NCI-H1417 treated with DMSO at 0.1 percent for 48 hours (cell line): ENCODE measurements around the gene SIRT2.

Experiments
- DNase-seq: peaks from one replicate; lab custom pipeline; 2025; lab: John Stamatoyannopoulos, UW

Gene SIRT2

DNA sequence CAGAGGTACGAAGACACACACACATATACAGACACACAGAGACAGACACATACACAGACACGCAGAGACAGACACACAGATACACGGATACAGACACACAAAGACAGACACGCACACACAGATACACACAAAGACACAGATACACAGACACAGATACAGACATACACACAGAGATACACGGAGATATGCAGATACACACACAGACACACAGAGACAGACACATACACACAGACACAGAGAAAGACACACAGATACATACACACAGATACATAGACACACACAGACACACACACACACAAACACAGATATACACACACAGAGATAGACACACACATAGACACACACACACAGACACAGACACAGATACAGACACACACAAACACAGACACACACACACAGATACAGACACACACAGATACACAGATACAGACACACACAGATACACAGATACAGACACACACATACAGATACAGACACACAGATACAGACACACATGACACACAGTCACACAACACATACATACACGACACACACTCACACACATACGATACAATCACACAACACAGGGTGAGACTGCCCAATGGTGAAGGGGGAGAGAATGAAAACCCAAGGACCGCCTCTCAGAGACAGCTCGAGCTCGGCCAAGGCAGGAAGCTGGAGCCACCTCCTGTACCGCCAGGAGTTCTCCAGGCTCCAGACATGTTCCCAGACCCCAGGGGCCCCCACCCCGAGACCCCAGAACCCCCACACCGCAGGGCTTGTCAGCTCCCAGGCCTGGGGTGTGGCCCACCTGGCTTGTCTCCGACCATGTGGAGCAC is 21.4 kb upstream of the SIRT2 start:
- no peak for DNase-seq

DNA sequence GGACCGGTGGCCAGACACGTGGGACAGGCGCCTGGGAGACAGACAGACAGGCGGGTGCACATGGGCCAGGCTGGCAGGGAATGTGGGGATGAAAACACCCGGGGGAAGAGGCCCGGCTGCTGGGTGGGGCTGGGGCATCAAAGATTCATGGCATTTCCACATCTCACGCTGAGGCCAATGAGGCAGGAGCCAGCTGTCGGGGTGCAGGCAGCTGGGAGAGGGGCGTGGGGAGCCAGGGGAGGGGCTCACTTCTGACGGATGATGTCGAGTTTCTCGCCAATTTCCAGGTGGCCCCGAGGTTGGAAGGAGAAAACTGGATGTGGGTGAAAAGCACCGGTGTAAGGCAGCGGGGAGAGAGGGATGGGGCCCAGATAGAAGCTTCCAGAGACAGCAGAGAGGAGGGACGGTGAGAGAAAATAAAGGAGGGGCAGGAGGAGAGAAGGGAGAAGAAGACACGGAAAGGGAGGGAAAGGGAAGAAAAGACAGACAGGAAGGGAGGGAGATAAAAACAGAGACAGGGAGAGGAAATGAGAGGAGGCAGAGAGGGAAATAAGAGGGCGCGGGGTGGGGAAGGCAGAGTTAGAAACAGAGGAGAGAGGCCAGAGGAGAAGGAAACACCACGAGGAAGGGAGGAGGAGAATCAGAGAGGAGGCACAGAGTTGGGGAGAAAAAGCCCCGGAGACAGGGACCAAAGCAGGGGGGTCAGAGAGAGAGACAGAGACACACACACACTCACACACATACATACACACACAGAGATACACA is 20.6 kb upstream of the SIRT2 start:
- DNase-seq = no peak

DNA sequence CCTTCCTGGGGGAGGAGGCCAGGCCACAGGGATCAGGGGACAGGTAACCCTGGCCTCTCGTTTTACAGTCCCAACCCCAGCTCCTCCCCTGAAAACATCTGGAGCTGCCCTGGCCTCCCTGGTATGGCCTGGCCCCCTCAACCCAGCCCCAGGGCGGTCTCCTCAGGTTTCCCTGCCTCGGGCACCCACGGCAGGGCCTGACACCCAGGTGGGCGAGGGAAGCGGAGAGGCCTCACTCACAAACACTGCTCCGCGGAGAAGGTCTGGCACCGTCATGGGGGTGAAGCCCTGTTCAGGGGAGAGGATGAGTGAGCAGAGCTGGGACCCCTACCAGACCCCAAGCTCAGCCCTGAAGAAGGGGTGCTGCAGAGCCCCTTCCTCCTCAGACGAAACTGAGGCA is 19.1 kb upstream of the SIRT2 start:
- DNase-seq = no peak

DNA sequence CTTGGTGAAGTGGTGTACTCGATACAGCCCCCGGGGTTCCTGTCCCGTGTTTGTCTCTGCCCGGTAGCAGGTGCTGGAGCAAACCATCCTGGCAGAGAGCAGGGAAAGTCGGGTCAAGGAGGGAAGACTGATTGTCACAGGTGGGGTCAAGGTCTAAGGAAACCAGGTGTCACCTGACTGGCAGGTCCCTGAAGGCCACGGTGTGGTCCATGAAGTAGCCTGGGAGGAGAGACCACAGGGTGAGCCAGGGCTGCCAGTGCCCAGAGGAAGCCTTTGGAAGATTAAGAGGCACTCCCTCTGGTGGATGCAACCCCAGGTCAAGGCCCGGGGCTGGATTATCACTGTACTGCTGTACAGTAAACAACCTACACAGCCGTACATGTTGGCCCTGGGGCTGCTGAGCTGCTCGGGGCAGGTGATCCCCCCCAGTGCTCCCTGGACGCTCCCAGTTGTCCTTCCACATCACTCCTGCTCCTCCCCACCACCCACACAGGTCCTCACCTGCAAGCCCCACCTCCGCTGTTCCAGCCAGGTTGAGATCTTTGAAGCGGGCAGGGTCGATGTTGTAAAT is 18.6 kb upstream of the SIRT2 start:
- DNase-seq = no peak

DNA sequence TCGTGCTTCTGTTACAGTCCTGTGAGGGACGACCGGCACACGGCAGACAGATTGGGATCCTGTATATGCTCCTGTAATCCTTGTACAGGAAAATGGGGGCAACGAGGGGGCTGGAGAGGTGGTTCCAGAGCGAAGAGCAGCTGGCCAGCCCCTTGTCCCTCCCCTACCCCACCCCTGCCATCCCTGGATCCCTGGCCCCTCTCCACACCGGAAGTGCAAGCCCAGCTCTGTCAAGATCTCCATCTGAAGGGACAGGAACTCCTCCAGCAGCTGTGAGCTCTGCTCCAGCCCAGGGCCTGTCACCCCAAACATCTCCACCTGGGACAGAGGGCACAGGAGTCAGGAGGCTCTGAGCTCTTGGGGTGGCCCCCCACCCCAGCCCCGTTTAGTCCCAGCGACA is 18.1 kb upstream of the SIRT2 start:
- no peak for DNase-seq

DNA sequence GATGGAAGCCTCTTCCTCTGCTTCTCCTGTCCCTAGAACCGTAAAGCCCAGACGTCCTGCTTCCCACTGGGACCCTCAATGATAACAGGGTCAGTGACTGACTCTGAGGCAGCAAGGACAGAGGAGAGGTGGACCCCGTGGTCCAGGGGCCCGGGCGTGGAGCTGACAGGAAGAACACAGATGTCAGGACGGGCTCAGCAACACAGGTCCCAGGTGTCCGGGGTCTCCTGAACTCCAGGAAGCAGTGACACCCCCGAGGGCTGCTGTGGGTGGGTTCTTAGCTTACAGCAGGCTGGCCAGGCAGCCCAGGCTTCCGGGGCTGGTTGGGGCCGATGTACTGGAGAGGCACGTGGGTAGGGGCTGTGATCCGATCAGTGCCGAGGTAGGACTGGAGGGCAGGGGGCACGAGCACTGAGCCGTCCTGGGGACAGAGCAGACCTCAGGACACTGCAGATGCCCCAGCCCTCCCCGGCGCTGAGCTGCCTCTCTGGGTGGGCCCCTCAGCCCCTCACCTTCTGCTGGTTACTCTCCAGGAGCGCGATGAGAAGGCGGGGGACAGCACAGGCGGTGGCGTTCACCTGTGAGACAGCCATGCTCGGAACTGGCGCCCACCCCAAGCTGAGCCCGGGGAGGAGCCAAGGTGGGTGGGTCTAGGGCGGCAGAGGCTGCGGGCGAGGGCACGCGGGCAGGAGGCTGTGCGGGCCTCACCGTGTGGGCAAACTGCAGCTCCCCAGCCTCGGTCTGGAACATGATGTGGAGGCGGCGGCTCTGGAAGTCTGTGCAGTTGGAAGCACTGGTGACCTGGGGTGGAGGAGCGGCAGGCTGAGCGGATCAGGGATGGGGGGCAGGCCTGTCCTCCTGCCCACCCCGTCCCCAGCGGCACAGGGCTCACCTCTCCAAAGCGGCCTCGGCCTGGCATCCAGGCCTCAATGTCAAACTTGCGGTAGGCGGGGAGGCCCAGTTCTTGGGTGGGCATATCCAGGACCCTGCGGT is 16.2 kb upstream of the SIRT2 start:
- no peak for DNase-seq

DNA sequence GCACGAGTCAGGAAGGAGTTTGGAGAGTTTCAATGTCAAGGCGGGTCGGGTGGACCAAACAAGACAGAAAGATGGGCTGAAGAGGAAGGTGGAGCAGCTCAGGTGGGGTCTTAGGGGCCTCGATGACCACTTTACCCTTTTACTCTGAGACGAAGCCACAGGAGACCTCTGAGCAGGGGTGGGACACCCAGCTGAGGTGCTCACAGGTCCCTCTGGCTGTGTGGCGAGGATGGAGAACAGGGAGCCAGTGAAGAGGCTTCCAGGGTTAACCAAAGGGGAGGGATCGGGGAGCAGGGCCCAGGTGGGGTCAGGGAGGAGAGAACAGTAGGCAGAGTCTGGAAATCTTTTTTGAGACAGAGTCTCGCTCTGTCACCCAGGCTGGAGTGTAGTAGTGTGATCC is 14.5 kb upstream of the SIRT2 start:
- no peak for DNase-seq

DNA sequence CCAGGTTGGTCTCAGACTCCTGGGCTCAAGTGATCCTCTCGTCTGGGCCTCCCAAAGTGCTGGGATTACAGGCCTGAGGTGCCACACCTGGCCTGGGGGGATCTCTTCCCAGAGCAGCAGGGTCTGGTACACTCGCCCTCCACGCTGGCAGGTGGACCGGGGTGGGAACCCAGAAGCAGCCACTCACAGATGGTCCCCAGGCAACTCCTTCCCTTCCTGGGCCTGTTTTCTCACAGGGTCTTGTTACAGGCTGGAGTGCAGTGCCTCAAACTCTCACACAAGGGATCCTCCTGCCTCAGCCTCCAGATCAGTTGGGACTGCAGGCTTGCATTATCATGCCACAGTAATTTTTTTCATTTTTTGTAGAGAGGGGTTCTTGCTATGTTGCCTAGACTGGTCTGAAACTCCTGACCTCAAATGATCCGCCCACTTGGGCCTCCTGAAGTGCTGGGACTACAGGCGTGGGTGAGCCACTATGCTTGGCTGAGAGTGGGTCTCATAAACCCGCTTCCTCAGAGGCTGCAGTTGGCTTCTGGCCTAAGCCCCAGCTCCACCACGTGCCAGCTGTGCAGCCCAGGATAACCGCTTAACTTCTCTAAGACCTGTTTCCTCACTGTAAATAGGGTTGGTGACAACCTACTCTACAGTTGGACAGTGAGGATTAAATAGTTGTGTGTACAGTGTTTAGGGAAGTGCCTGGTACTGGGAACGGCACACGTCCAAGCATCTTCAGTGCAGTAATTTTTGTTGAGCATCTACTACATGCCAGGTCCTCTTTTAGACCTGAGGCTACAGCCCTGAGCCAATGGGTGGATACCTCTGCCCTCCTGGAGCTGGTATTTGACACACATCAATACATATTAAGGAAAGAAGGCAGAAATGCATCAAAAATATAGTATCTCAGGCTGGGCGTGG is 13.4 kb upstream of the SIRT2 start:
- DNase-seq = no peak

DNA sequence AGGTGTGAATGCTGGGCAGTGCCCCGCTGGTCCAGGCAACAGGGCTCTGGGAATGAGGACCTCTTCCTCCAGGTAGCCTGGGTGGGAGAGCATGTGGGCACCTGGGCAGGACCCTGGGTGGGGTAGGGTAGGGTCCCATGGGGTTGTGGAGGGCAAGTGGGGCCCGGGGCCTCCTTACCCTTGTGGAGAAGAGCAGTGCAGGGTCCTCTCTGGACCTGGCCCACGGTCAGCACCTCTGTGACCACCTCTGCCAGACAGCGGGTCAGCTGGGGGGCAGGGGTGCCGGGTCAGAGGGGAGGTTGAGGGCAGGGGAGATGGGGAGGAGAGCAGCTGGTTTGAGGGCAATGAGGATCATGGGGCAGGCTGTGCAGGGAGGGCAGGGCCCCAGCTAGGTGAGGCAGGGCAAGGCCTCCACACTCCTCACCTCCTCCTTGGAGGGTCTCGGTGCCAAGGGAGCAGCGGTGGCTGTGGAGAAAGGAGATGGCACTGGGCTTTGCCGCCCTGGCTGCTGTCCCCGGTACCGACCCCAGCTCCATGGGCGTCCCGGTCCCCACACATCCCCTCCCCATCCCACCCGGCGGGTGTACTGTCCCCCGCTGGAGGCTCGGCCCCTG is 12.1 kb upstream of the SIRT2 start:
- no peak for DNase-seq

DNA sequence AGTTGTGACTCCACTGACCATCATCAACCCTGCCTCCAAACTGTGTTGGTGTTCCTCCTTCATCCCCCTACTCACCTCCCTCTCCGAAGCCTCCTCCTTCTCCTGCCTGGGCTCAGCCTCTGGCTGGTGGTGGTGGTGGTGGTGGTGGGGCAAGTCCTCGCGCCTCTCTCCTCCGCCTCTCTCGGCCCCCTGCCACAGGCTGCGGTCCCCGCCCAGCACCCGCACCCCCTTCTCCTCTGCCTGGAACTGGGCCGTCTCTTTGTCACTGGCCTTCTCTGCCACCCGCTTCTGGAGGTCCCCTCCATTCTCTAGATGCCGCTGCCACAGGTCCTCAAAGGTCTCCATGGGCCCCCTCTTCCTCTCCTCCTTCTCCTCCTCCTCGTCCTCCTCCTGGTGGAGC is 11.1 kb upstream of the SIRT2 start:
- no peak for DNase-seq

DNA sequence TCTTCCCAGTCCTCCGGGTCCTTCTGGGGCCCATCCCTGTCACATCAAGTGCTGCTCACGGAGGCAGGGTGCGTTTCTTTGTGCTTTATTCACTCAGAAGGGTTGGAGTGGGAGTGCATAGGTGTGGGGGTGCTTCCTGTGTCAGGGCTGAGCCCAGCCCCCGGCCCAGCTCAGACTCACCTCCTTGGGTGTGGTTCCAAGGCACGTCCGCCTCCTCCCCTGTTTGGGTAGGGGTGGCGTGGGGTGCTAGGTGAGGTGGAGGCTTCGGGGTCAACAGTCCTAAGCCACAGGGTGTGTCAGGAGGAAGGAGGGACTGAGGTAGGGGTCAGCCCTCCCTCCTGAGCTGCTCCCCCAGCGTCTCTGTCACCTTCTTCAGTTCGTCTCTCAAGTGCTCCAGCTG is 9.5 kb upstream of the SIRT2 start:
- no peak for DNase-seq

DNA sequence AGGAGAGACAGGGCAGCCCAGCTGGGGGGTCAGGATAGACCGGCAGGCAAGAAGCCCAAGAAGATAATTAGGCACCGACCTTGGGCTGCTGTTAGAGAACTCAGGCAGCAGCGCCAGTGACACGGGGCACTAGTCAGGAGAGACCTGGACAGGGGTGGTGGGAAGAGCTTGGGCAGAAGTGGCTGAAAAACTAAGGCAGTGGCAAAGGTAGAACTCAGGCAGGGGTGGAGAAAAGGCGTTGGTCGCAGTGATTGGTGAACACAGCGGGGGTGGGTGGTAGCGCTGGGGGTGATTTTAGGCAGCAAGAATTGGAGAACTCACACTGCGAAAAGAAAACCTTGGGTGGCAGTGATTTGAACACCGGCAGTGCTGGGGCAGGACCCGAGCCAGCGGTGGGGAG is 8.3 kb upstream of the SIRT2 start:
- DNase-seq = no peak

DNA sequence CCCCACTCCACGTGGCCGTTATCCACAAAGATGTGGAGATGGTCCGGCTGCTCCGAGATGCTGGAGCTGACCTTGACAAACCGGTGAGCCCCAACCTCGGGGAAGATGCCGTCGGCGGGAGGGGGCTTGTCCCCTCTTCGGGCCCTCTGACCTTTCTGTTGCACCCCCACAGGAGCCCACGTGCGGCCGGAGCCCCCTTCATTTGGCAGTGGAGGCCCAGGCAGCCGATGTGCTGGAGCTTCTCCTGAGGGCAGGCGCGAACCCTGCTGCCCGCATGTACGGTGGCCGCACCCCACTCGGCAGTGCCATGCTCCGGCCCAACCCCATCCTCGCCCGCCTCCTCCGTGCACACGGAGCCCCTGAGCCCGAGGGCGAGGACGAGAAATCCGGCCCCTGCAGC is 7.8 kb upstream of the SIRT2 start:
- no peak for DNase-seq

DNA sequence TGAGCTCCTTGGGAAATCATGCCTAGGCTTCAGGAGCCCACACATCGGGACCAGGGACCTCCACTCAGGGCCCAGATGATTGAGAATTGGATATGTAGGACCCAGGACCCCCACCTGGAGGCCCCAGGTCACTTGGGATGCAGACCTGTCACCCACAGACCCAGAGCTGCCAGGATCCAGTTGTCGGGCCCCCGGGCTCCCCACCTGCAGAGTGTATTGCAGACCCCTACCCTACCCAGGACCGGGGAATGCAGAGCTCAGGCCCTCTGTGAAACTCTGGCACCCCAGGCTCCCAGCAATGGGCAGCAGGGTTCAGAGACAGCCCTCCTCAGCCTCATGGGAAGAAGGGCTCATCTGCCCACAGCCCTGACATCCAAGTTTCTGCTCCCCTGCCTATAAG is 6.2 kb upstream of the SIRT2 start:
- DNase-seq = no peak

DNA sequence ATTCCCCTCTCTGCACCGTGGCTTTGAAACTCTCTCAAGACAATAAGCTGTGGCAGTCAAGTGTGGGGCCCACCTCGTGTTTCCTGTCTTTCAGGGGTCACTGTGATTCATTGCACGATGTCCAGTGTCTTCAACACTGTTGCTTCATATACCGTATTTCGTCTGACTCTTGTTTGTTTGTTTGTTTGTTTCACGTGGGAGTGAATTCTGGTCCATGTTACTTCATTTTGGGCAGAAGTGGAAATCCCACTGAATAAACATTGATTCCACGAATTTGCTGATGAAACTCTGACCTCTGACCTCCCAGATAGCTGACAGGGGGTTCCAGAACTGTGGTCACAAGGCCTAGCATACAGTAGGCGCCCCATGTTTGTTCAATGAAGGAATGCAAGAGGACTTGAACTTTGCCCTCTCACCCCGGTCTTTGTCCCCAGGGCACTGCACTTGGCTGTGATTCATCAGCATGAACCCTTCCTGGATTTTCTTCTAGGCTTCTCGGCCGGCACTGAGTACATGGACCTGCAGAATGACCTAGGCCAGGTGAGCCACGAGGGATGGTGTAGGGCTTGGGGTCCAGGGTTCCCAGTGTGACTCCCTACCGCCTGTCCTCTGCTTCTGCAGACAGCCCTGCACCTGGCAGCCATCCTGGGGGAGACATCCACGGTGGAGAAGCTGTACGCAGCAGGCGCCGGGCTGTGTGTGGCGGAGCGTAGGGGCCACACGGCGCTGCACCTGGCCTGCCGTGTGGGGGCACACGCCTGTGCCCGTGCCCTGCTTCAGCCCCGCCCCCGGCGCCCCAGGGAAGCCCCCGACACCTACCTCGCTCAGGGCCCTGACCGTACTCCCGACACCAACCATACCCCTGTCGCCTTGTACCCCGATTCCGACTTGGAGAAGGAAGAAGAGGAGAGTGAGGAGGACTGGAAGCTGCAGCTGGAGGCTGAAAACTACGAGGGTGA is 5.4 kb upstream of the SIRT2 start:
- no peak for DNase-seq

DNA sequence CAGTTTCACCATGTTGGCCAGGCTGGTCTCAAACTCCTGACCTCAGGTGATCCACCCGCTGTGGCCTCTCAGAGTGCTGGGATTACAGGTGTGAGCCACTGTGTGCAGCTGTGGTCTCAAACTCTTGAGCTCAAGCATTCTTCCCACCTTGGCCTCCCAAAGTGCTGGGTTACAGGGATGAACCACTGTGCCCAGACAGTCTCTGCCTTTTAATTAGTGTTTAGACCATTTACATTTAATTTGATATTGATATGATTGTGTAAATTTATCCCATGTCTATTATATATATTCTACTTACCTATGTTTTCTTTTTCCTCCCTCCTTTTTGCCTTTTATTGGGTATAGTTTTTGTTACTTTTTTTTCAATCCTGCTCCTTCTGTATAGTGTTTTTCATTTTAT is 2.3 kb upstream of the SIRT2 start:
- DNase-seq = no peak

DNA sequence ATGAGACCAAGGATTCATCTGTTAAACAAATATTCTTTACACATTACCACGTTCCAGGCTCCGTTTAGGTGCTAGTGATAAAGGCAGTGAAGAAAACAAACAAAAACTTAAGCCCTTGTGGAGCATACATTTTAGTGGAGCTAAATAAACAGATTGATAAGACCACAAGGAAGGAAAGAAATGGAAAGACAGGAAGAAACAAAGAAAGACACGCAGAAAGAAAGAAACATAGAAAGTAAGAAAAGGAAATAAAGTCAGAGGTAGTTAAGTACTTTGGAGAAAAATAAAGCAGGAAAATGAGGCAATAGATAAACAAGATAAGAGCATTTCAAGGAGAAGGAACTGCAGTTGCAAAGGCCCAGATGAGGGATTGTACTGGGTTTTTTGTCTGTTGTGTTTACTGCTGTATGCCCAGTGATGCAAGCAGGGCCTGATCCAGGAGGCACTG is 1.3 kb upstream of the SIRT2 start:
- no peak for DNase-seq

DNA sequence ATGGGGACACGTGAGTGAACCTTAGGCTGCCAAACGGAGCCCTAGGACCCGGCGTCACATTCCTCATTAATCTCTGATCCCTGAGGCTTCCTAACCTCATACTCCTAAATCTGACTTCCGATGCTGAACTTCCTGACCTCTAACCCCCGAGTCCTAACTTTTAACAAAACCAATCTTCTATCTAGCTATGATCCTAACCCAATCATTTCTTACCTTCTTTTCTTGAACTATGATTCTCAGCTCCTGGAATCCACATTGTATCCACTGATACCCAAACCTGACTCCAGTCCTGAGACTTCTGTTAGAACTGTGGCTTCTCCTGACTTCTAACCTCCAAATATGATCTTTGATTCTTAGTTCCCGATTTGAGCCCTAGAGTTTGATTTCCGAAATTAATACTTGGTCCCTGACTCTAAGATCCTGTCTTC is 798 bp upstream of the SIRT2 start:
- DNase-seq = no peak

DNA sequence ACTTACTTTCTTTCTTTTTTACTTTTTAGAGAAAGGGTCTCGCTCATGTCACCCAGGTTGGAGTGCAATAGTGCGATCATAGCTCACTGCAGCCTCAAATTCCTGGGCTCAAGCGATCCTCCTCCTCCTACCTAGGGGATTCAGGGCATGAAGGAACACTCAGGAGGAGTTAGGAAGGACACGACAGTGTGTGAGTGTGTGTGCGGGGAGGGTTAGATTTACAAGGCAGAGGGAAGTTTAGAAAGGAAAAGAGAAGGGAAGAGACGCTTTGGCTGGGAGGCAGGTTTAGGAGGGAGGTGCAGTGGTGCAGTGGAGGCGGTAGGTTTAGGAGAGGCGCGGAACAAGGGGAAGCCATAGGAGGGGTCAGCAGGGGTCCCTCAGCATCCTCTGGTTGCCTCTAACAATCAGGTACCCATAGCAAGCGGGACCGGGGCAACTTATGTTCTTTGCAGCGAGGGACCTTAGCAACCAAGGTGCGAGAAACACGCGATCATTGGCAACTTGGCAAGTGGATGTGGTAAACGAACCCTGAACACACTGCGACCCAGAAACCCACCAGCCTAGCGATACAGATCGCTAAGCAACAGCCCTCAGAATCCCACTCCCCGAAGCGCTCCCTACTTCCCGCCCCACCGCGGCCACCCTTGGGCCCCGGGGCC is 501 bp downstream of the SIRT2 start:
- no peak for DNase-seq
